Activated T-helper 2 cell treated with anti-CD3 and anti-CD28 coated beads, Interferon-gamma antibody, Interleukin-2, Interleukin-4, amounts not matched to agents 10 μg/mL and 5 μg/mL and 100 μg/mL, durations not matched to agents 14 hours and 24 hours and 36 hours (primary cell): ENCODE data around the gene PIWIL4. TPM values are rescaled to one million over a fixed set of nuclear protein-coding genes. Genes with fewer than 3 reads are reported as not detected.
A peak's percentile ranks its signal among the peaks of the same experiment; 100 is the strongest.
"Not testable (repeated sequence)": the region's sequence is repeated elsewhere in the genome, so short reads cannot be mapped to it uniquely, and the experiment has no call there.

Experiments
- DNase-seq: peaks from one replicate; pipeline ENCODE4 v3.0.0; 2021; ENCODE audit warnings: low spot score
- H3K27ac Mint-ChIP-seq: one replicate; pipeline ENCODE4 v1.8.0; 2021; ENCODE audit warnings: mixed read lengths
- H3K27me3 Mint-ChIP-seq: one replicate; pipeline ENCODE4 v1.8.0; 2021; ENCODE audit warnings: low read depth, mixed read lengths
- H3K36me3 Mint-ChIP-seq: one replicate; pipeline ENCODE4 v1.8.0; 2021; ENCODE audit warnings: low read depth, mixed read lengths
- H3K4me1 Mint-ChIP-seq: one replicate; pipeline ENCODE4 v1.8.0; 2021; ENCODE audit warnings: low read depth, mixed read lengths
- H3K4me3 Mint-ChIP-seq: one replicate; pipeline ENCODE4 v1.8.0; 2021; ENCODE audit warnings: low read depth, mild to moderate bottlenecking, moderate library complexity, mixed read lengths
- H3K9me3 Mint-ChIP-seq: one replicate; pipeline ENCODE4 v1.8.0; 2021; ENCODE audit warnings: mixed read lengths
- intact Hi-C: fragments of 100-400 bp; cut with micrococcal nuclease; formaldehyde crosslinking; loops from one replicate; pipeline ENCODE4 v1.15.1; 2023
- total RNA-seq: library from RNA; stranded (reverse); gene quantifications from 2 replicates; pipeline ENCODE4 v1.2.3, GENCODE V29; 2022

The PIWIL4 gene
- total RNA-seq, 1 donor from 2014 or later, result 0.84 TPM

- peaks cover 5% of the 10 kb centered on the region for H3K4me1 Mint-ChIP-seq
- intact Hi-C loops, result no loop called here
- H3K27me3 Mint-ChIP-seq, result peaks cover 27% of the 10 kb centered on the region
- no peak overlapping the region for H3K27ac Mint-ChIP-seq
- H3K36me3 Mint-ChIP-seq, result no peaks in the 10 kb centered on the region
- DNase-seq, result no peak
- H3K9me3 Mint-ChIP-seq, result no peaks in the 10 kb centered on the region
- H3K4me3 Mint-ChIP-seq, result no peak overlapping the region
Observed at GRCh38 chr11:94537031-94537600, 30.1 kb upstream of the PIWIL4 start.

GRCh38 chr11:94539420-94539819 is 27.7 kb upstream of the PIWIL4 start:
- no peak for DNase-seq
- H3K27me3 Mint-ChIP-seq, result peaks cover 21% of the 10 kb centered on the region
- intact Hi-C loops, result no loop called here
- H3K36me3 Mint-ChIP-seq, result no peaks in the 10 kb centered on the region
- H3K4me3 Mint-ChIP-seq, result no peak overlapping the region
- H3K4me1 Mint-ChIP-seq, result peaks cover 12% of the 10 kb centered on the region
- no peak overlapping the region for H3K27ac Mint-ChIP-seq
- H3K9me3 Mint-ChIP-seq, result no peaks in the 10 kb centered on the region

DNA sequence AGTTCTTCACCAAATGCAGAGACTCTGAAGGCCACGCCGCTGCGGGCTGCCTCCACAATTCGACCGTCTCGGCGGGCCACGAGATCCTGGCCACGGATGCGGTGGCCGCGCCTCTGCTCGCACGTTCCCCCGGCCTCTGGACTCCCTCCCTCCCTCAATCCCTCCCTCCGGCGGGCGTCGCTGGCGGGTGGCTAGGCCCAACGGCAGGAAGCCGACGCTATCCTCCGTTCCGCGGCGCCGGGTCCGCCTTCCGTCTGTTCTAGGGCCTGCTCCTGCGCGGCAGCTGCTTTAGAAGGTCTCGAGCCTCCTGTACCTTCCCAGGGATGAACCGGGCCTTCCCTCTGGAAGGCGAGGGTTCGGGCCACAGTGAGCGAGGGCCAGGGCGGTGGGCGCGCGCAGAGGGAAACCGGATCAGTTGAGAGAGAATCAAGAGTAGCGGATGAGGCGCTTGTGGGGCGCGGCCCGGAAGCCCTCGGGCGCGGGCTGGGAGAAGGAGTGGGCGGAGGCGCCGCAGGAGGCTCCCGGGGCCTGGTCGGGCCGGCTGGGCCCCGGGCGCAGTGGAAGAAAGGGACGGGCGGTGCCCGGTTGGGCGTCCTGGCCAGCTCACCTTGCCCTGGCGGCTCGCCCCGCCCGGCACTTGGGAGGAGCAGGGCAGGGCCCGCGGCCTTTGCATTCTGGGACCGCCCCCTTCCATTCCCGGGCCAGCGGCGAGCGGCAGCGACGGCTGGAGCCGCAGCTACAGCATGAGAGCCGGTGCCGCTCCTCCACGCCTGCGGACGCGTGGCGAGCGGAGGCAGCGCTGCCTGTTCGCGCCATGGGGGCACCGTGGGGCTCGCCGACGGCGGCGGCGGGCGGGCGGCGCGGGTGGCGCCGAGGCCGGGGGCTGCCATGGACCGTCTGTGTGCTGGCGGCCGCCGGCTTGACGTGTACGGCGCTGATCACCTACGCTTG is 23.2 kb upstream of the PIWIL4 start, which contains the start of gene FUT4:
Gene FUT4, plus strand, starts transcription at position 227 of the 951 bp plus-strand sequence. Its CDS starts 213 bp downstream, at position 440.
- Mint-ChIP-seq H3K27ac (peak within 1 kb of the TSS; percentile 100), H3K9me3 (no peaks in the 10 kb centered on the region), H3K4me3 (peak within 1 kb of the TSS; percentile 99), H3K4me1 (peaks cover 32% of the 10 kb centered on the region), H3K27me3 (no peaks in the 10 kb centered on the region), H3K36me3 (peaks cover 24% of the 10 kb centered on the region)
- peak; percentile 72 for DNase-seq
- intact Hi-C loops, result loop anchor here (1.0 to 10.0 kb wide), 8 partner anchors 31 to 802 kb away; partner anchors contain the start of genes AMOTL1, ANKRD49, C11orf54 and C11orf97

DNA sequence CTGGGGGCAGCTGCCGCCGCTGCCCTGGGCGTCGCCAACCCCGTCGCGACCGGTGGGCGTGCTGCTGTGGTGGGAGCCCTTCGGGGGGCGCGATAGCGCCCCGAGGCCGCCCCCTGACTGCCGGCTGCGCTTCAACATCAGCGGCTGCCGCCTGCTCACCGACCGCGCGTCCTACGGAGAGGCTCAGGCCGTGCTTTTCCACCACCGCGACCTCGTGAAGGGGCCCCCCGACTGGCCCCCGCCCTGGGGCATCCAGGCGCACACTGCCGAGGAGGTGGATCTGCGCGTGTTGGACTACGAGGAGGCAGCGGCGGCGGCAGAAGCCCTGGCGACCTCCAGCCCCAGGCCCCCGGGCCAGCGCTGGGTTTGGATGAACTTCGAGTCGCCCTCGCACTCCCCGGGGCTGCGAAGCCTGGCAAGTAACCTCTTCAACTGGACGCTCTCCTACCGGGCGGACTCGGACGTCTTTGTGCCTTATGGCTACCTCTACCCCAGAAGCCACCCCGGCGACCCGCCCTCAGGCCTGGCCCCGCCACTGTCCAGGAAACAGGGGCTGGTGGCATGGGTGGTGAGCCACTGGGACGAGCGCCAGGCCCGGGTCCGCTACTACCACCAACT is 22.4 kb upstream of the PIWIL4 start:
- Mint-ChIP-seq H3K27me3 (no peaks in the 10 kb centered on the region), H3K36me3 (peaks cover 28% of the 10 kb centered on the region), H3K27ac (peak overlapping the region; percentile 59), H3K4me1 (peaks cover 30% of the 10 kb centered on the region), H3K4me3 (peak overlapping the region; percentile 78), H3K9me3 (no peaks in the 10 kb centered on the region)
- intact Hi-C loops, result loop anchor here (1.0 to 10.0 kb wide), 8 partner anchors 32 to 802 kb away; partner anchors contain the start of genes AMOTL1, ANKRD49, C11orf54 and C11orf97
- no peak for DNase-seq

DNA sequence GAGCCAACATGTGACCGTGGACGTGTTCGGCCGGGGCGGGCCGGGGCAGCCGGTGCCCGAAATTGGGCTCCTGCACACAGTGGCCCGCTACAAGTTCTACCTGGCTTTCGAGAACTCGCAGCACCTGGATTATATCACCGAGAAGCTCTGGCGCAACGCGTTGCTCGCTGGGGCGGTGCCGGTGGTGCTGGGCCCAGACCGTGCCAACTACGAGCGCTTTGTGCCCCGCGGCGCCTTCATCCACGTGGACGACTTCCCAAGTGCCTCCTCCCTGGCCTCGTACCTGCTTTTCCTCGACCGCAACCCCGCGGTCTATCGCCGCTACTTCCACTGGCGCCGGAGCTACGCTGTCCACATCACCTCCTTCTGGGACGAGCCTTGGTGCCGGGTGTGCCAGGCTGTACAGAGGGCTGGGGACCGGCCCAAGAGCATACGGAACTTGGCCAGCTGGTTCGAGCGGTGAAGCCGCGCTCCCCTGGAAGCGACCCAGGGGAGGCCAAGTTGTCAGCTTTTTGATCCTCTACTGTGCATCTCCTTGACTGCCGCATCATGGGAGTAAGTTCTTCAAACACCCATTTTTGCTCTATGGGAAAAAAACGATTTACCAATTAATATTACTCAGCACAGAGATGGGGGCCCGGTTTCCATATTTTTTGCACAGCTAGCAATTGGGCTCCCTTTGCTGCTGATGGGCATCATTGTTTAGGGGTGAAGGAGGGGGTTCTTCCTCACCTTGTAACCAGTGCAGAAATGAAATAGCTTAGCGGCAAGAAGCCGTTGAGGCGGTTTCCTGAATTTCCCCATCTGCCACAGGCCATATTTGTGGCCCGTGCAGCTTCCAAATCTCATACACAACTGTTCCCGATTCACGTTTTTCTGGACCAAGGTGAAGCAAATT is 21.7 kb upstream of the PIWIL4 start:
- Mint-ChIP-seq H3K9me3 (no peaks in the 10 kb centered on the region), H3K4me1 (peaks cover 33% of the 10 kb centered on the region), H3K4me3 (peak overlapping the region; percentile 78)

GRCh38 chr11:94546162-94546470 is 21.1 kb upstream of the PIWIL4 start:
- Mint-ChIP-seq H3K36me3 (peaks cover 28% of the 10 kb centered on the region), H3K9me3 (no peaks in the 10 kb centered on the region), H3K4me1 (peaks cover 33% of the 10 kb centered on the region), H3K4me3 (peak overlapping the region; percentile 78), H3K27me3 (no peaks in the 10 kb centered on the region), H3K27ac (no peak overlapping the region)
- no peak for DNase-seq
- intact Hi-C loops, result loop anchor here (10.0 kb wide), 2 partner anchors 219 to 329 kb away; partner anchors contain the start of gene AMOTL1

More for the DNA sequence above, 21.7 kb upstream of the PIWIL4 start:
- no peak for DNase-seq
- intact Hi-C loops, result loop anchor here (2.0 to 10.0 kb wide), 3 partner anchors 33 to 329 kb away; partner anchors contain the start of genes AMOTL1 and C11orf97
- H3K27ac Mint-ChIP-seq, result peak overlapping the region; percentile 69
- H3K27me3 Mint-ChIP-seq, result no peaks in the 10 kb centered on the region
- H3K36me3 Mint-ChIP-seq, result peaks cover 28% of the 10 kb centered on the region

- Mint-ChIP-seq H3K4me3 (peak overlapping the region; percentile 47), H3K36me3 (peaks cover 28% of the 10 kb centered on the region), H3K9me3 (no peaks in the 10 kb centered on the region), H3K27me3 (no peaks in the 10 kb centered on the region), H3K4me1 (peaks cover 33% of the 10 kb centered on the region), H3K27ac (no peak overlapping the region)
- DNase-seq, result no peak
- intact Hi-C loops, result loop anchor here (10.0 kb wide), 2 partner anchors 218 to 328 kb away; partner anchors contain the start of gene AMOTL1
Observed at GRCh38 chr11:94546886-94547285, 20.3 kb upstream of the PIWIL4 start.

GRCh38 chr11:94549146-94549545 is 18.0 kb upstream of the PIWIL4 start:
- intact Hi-C loops, result loop anchor here (10.0 kb wide), 2 partner anchors 216 to 326 kb away; partner anchors contain the start of gene AMOTL1
- Mint-ChIP-seq H3K9me3 (no peaks in the 10 kb centered on the region), H3K4me3 (no peak overlapping the region), H3K27ac (no peak overlapping the region), H3K27me3 (no peaks in the 10 kb centered on the region), H3K4me1 (peaks cover 24% of the 10 kb centered on the region), H3K36me3 (peaks cover 28% of the 10 kb centered on the region)
- DNase-seq, result no peak

DNA sequence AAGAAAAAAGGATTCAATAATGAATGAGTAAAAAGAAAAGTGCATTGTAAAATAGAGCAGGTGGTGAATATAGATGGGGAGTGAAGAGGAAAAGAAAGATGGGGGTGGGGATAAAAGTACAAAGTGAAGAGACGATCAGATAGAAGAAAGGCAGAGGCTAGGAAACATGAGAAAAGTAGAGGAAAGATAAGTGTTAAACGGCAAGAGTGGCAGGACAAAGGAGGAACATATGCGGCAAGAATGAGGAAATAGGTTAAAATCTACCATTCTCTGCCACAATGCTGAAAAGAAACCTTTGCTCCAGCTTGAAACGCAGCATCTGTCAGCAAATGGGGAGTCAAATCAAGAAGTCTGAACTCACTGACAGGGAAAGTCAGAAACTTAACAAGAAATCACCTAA is 16.7 kb upstream of the PIWIL4 start:
- no peak overlapping the region for H3K4me3 Mint-ChIP-seq
- H3K9me3 Mint-ChIP-seq, result no peaks in the 10 kb centered on the region
- peaks cover 25% of the 10 kb centered on the region for H3K36me3 Mint-ChIP-seq
- H3K27me3 Mint-ChIP-seq, result no peaks in the 10 kb centered on the region
- intact Hi-C loops, result no loop called here
- no peak overlapping the region for H3K27ac Mint-ChIP-seq
- no peak for DNase-seq
- peaks cover 23% of the 10 kb centered on the region for H3K4me1 Mint-ChIP-seq

DNA sequence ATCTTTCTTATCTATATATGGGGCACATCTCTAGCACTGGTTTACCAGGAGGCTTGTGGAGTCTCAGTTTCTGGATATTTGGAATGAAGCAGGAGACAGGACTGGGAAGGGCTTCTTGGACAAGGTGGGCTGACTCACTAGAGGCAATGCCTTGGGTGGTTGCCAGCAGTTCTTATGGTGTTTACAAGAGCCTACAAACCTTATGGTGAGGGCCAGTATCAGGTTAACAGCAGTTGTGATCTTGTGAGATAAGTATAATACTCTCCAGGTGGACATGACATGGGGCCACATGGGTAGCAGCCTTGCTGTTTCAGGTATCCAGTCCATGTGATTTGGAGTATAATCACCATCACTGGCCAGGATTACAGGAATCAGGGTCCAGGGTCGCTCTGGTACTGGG is 13.2 kb upstream of the PIWIL4 start:
- Mint-ChIP-seq H3K27me3 (no peaks in the 10 kb centered on the region), H3K27ac (no peak overlapping the region), H3K36me3 (peaks cover 4% of the 10 kb centered on the region)

DNA sequence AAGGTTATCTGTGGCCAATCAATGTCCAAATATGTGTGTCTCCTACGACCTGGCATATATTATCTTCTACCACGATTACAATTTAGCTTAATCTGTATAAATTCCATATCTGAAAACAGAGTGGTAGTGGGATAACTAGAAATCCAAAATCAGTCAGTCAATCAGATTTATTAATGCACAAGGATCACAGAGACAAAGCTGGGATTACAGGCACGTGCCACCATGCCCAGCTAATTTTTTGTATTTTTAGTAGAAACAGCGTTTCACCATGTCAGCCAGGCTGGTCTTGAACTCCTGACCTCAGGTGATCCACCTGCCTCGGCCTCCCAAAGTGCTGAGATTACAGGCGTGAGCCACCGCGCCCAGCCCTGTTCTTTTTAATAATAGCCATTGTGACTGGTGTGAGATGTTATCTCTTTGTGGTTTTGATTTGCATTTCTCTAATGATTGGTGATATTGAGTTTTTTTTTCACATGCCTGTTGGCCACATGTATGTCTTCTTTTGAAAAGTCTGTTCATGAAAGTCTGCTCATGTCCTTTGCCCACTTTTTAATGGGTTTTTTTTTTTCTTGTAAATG is 11.3 kb upstream of the PIWIL4 start:
- intact Hi-C loops, H3K9me3 Mint-ChIP-seq, H3K27me3 Mint-ChIP-seq, H3K4me3 Mint-ChIP-seq, DNase-seq, H3K36me3 Mint-ChIP-seq, H3K4me1 Mint-ChIP-seq, H3K27ac Mint-ChIP-seq: not testable (repeated sequence)

More for the DNA sequence above, 13.2 kb upstream of the PIWIL4 start:
- Mint-ChIP-seq H3K4me3 (no peak overlapping the region), H3K9me3 (no peaks in the 10 kb centered on the region), H3K4me1 (peaks cover 5% of the 10 kb centered on the region)
- intact Hi-C loops, result no loop called here
- DNase-seq, result no peak
